Measurements from ENCODE around the gene EPB41L4B. TPM values are rescaled to one million over a fixed set of nuclear protein-coding genes. Genes with fewer than 3 reads are reported as not detected.

EPB41L4B gene
- polyA plus RNA-seq, 2 donors: 0.62 to 1.3 TPM

GRCh38 chr9:109205526-109205925 is 115.3 kb downstream of the EPB41L4B start:
- Histone ChIP-seq H3K4me1 (ENCODE audit: control insufficient read depth in 2 of 2, insufficient read depth in 2 of 2, low read length in 1 of 2) (no peaks in the 10 kb centered on the region), H3K27me3 (ENCODE audit: control insufficient read depth in 1 of 2, insufficient read depth in 2 of 2, low read length in 2 of 2) (peaks cover 0 to 3% of the 10 kb centered on the region in 2 donors), H3K9me3 (ENCODE audit: control insufficient read depth in 2 of 2, insufficient read depth in 1 of 2, low read depth in 1 of 2, low read length in 1 of 2) (peaks cover 0 to 4% of the 10 kb centered on the region in 2 donors), H3K4me3 (ENCODE audit: low read depth in 1 of 2, low read length in 2 of 2) (no peak overlapping the region), H3K27ac (ENCODE audit: low read depth in 2 of 2, low read length in 1 of 2) (no peak overlapping the region), H3K36me3 (ENCODE audit: control insufficient read depth in 2 of 2, insufficient read depth in 2 of 2, low read length in 1 of 2) (no peaks in the 10 kb centered on the region)
- WGBS, 2 donors: 57 to 80% methylated on average over 1 of the region's 1 CpG

GRCh38 chr9:109203761-109204360 is 117.0 kb downstream of the EPB41L4B start:
- no peaks in the 10 kb centered on the region for H3K36me3 ChIP-seq (ENCODE audit: control insufficient read depth in 2 of 2, insufficient read depth in 2 of 2, low read length in 1 of 2)
- 52 to 59% methylated on average over 4 of the region's 4 CpGs for WGBS, 2 donors
- no peak overlapping the region for H3K4me3 ChIP-seq (ENCODE audit: low read depth in 1 of 2, low read length in 2 of 2)

DNA sequence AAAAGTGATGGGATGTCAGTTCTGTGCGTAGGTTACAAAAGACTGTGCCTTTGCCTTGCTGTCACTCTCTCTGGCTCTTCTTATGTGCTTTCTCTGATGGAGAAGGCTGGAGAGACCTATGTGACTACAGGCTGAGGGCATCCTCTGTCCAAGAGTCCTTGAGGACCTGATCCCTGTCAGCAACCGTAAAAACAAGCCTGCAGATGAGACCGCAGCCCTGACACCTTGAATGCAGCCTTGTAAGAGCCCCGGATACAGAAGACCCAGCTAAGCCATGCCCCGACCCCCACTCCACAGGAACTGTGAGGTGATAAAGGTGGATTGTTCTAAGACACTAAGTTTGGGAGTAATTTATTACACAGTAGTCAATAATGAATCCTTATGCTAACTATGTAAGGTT is 121.2 kb downstream of the EPB41L4B start:
- Histone ChIP-seq H3K27me3 (ENCODE audit: control insufficient read depth in 1 of 2, insufficient read depth in 2 of 2, low read length in 2 of 2) (no peaks in the 10 kb centered on the region), H3K9me3 (ENCODE audit: control insufficient read depth in 2 of 2, insufficient read depth in 1 of 2, low read depth in 1 of 2, low read length in 1 of 2) (no peaks in the 10 kb centered on the region), H3K4me1 (ENCODE audit: control insufficient read depth in 2 of 2, insufficient read depth in 2 of 2, low read length in 1 of 2) (no peaks in the 10 kb centered on the region), H3K4me3 (ENCODE audit: low read depth in 1 of 2, low read length in 2 of 2) (no peak overlapping the region), H3K27ac (ENCODE audit: low read depth in 2 of 2, low read length in 1 of 2) (no peak overlapping the region), H3K36me3 (ENCODE audit: control insufficient read depth in 2 of 2, insufficient read depth in 2 of 2, low read length in 1 of 2) (no peaks in the 10 kb centered on the region)
- 80 to 89% methylated on average over 5 of the region's 5 CpGs for WGBS, 2 donors

More at GRCh38 chr9:109203761-109204360, 117.0 kb downstream of the EPB41L4B start:
- Histone ChIP-seq H3K27ac (ENCODE audit: low read depth in 2 of 2, low read length in 1 of 2) (no peak overlapping the region), H3K4me1 (ENCODE audit: control insufficient read depth in 2 of 2, insufficient read depth in 2 of 2, low read length in 1 of 2) (no peaks in the 10 kb centered on the region), H3K27me3 (ENCODE audit: control insufficient read depth in 1 of 2, insufficient read depth in 2 of 2, low read length in 2 of 2) (peaks cover 0 to 3% of the 10 kb centered on the region in 2 donors), H3K9me3 (ENCODE audit: control insufficient read depth in 2 of 2, insufficient read depth in 1 of 2, low read depth in 1 of 2, low read length in 1 of 2) (peaks cover 0 to 4% of the 10 kb centered on the region in 2 donors)

DNA sequence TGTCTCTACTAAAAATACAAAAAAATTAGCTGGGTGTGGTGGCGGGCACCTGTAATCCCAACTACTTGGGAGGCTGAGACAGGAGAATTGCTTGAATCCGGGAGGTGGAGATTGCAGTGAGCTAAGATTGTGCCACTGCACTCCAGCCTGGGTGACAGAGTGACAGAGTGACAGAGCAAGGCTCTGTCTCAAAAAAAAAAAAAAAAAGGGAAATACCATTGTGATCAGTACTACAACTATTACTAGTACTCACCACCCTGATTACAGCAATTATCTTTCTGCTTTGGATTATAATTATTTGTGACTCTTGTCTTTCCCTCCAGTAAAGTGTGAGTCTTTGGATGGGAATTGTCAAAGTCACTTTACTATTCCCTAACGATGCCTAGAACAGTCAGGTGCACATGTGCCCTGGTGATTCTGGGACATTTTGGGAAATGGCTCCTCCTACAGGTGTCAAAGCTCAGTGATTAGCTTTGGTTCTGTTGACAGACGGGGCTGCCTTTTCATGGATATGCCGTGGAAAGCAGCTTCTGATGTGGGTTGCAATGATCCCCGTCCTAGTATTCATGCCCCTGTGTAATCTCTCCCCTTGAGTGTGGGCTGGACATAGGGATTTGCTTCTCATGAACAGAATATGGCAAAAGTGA is 122.0 kb downstream of the EPB41L4B start:
- Histone ChIP-seq H3K27me3 (ENCODE audit: control insufficient read depth in 1 of 2, insufficient read depth in 2 of 2, low read length in 2 of 2) (no peaks in the 10 kb centered on the region), H3K36me3 (ENCODE audit: control insufficient read depth in 2 of 2, insufficient read depth in 2 of 2, low read length in 1 of 2) (no peaks in the 10 kb centered on the region), H3K4me1 (ENCODE audit: control insufficient read depth in 2 of 2, insufficient read depth in 2 of 2, low read length in 1 of 2) (no peaks in the 10 kb centered on the region), H3K4me3 (ENCODE audit: low read depth in 1 of 2, low read length in 2 of 2) (no peak overlapping the region), H3K27ac (ENCODE audit: low read depth in 2 of 2, low read length in 1 of 2) (no peak overlapping the region), H3K9me3 (ENCODE audit: control insufficient read depth in 2 of 2, insufficient read depth in 1 of 2, low read depth in 1 of 2, low read length in 1 of 2) (no peaks in the 10 kb centered on the region)
- 63 to 71% methylated on average over 6 of the region's 6 CpGs for WGBS, 2 donors

DNA sequence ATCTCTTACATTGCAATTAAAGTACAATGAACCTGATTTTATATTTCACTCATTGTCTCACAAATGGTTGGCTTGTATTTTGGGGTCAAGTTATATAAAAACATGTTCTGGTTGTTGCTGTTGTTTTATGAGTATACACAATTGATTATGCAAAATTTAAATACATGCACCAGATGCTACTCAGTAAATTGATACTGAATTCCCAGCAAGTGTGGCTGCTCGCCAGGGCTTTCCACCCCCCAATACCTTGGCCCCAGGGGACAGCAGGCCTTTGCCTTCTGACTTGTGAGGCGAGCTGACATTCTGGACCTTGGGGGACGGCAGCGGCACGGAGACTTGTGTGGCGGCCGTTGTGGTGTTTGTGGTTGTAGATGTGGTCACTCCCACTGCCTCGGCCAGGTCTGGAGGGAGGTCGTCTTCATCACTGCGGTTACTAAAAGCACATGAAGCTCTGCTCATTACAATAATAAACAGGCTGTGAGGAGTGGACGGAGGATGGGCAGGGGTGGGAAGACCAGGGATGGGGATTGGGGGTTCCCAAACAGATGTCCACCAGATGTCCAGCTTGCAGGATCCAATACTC is 126.8 kb downstream of the EPB41L4B start:
- Histone ChIP-seq H3K36me3 (ENCODE audit: control insufficient read depth in 2 of 2, insufficient read depth in 2 of 2, low read length in 1 of 2) (no peaks in the 10 kb centered on the region), H3K27ac (ENCODE audit: low read depth in 2 of 2, low read length in 1 of 2) (no peak overlapping the region), H3K4me3 (ENCODE audit: low read depth in 1 of 2, low read length in 2 of 2) (no peak overlapping the region), H3K4me1 (ENCODE audit: control insufficient read depth in 2 of 2, insufficient read depth in 2 of 2, low read length in 1 of 2) (no peaks in the 10 kb centered on the region), H3K27me3 (ENCODE audit: control insufficient read depth in 1 of 2, insufficient read depth in 2 of 2, low read length in 2 of 2) (no peaks in the 10 kb centered on the region), H3K9me3 (ENCODE audit: control insufficient read depth in 2 of 2, insufficient read depth in 1 of 2, low read depth in 1 of 2, low read length in 1 of 2) (no peaks in the 10 kb centered on the region)
- WGBS, 2 donors: 57 to 68% methylated on average over 11 of the region's 11 CpGs

- H3K27me3 ChIP-seq (ENCODE audit: control insufficient read depth in 1 of 2, insufficient read depth in 2 of 2, low read length in 2 of 2): no peaks in the 10 kb centered on the region
- H3K9me3 ChIP-seq (ENCODE audit: control insufficient read depth in 2 of 2, insufficient read depth in 1 of 2, low read depth in 1 of 2, low read length in 1 of 2): no peaks in the 10 kb centered on the region
- H3K36me3 ChIP-seq (ENCODE audit: control insufficient read depth in 2 of 2, insufficient read depth in 2 of 2, low read length in 1 of 2): no peaks in the 10 kb centered on the region
- no peak overlapping the region for H3K4me3 ChIP-seq (ENCODE audit: low read depth in 1 of 2, low read length in 2 of 2)
- H3K4me1 ChIP-seq (ENCODE audit: control insufficient read depth in 2 of 2, insufficient read depth in 2 of 2, low read length in 1 of 2): no peaks in the 10 kb centered on the region
- no peak overlapping the region for H3K27ac ChIP-seq (ENCODE audit: low read depth in 2 of 2, low read length in 1 of 2)
- 53 to 67% methylated on average over 7 of the region's 7 CpGs for whole genome bisulfite sequencing, 2 donors
These were observed 128.0 kb downstream of the EPB41L4B start for GRCh38 chr9:109192732-109193361.

GRCh38 chr9:109191746-109192145 is 129.1 kb downstream of the EPB41L4B start:
- 86 to 93% methylated on average over 9 of the region's 9 CpGs for WGBS, 2 donors

GRCh38 chr9:109190151-109190550 is 130.7 kb downstream of the EPB41L4B start:
- H3K9me3 ChIP-seq (ENCODE audit: control insufficient read depth in 2 of 2, insufficient read depth in 1 of 2, low read depth in 1 of 2, low read length in 1 of 2): no peaks in the 10 kb centered on the region
- no peaks in the 10 kb centered on the region for H3K27me3 ChIP-seq (ENCODE audit: control insufficient read depth in 1 of 2, insufficient read depth in 2 of 2, low read length in 2 of 2)
- H3K4me3 ChIP-seq (ENCODE audit: low read depth in 1 of 2, low read length in 2 of 2): no peak overlapping the region
- 74 to 88% methylated on average over 1 of the region's 1 CpG for WGBS, 2 donors
- no peaks in the 10 kb centered on the region for H3K36me3 ChIP-seq (ENCODE audit: control insufficient read depth in 2 of 2, insufficient read depth in 2 of 2, low read length in 1 of 2)
- no peaks in the 10 kb centered on the region for H3K4me1 ChIP-seq (ENCODE audit: control insufficient read depth in 2 of 2, insufficient read depth in 2 of 2, low read length in 1 of 2)
- H3K27ac ChIP-seq (ENCODE audit: low read depth in 2 of 2, low read length in 1 of 2): no peak overlapping the region

More at GRCh38 chr9:109191746-109192145, 129.1 kb downstream of the EPB41L4B start:
- H3K36me3 ChIP-seq (ENCODE audit: control insufficient read depth in 2 of 2, insufficient read depth in 2 of 2, low read length in 1 of 2): no peaks in the 10 kb centered on the region
- no peak overlapping the region for H3K27ac ChIP-seq (ENCODE audit: low read depth in 2 of 2, low read length in 1 of 2)
- no peaks in the 10 kb centered on the region for H3K27me3 ChIP-seq (ENCODE audit: control insufficient read depth in 1 of 2, insufficient read depth in 2 of 2, low read length in 2 of 2)
- no peaks in the 10 kb centered on the region for H3K4me1 ChIP-seq (ENCODE audit: control insufficient read depth in 2 of 2, insufficient read depth in 2 of 2, low read length in 1 of 2)
- H3K4me3 ChIP-seq (ENCODE audit: low read depth in 1 of 2, low read length in 2 of 2): no peak overlapping the region
- no peaks in the 10 kb centered on the region for H3K9me3 ChIP-seq (ENCODE audit: control insufficient read depth in 2 of 2, insufficient read depth in 1 of 2, low read depth in 1 of 2, low read length in 1 of 2)

DNA sequence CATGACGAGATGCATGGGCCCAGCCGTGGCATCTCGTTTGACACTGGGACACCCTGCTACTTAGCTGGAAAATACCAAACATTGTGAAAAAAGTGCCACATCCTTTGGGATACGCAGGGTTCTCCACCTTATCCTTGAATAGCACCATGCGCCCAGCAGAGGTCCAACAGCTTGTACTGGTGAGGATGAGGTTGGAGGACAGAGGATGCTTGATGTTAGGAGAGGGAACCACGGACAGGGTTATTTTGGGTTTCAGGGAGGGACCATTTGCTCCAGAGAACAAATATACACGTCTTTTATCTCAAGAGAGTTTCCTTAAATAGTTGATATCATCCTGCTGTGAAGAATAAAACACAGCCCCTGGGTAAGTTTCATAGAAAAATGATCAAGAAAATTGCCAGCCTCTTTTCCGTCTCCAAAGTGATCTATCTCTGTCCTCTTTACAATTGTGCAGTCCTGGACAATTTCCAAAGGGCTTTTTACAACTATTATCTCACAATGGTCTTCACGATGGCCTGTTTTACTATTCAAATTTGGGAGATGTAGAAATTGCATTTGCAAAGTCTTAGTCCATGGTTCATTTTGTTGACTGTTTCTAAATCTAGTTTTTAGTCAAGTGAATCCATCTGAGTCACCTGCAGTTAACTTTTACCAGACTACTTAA is 133.9 kb downstream of the EPB41L4B start:
- WGBS, 2 donors: 64 to 72% methylated on average over 9 of the region's 9 CpGs
- Histone ChIP-seq H3K9me3 (ENCODE audit: control insufficient read depth in 2 of 2, insufficient read depth in 1 of 2, low read depth in 1 of 2, low read length in 1 of 2) (no peaks in the 10 kb centered on the region), H3K4me3 (ENCODE audit: low read depth in 1 of 2, low read length in 2 of 2) (no peak overlapping the region), H3K27me3 (ENCODE audit: control insufficient read depth in 1 of 2, insufficient read depth in 2 of 2, low read length in 2 of 2) (no peaks in the 10 kb centered on the region), H3K4me1 (ENCODE audit: control insufficient read depth in 2 of 2, insufficient read depth in 2 of 2, low read length in 1 of 2) (no peaks in the 10 kb centered on the region), H3K36me3 (ENCODE audit: control insufficient read depth in 2 of 2, insufficient read depth in 2 of 2, low read length in 1 of 2) (no peaks in the 10 kb centered on the region), H3K27ac (ENCODE audit: low read depth in 2 of 2, low read length in 1 of 2) (no peak overlapping the region)
